Fibroblast of skin of left biceps (primary cell): ENCODE results near the gene ISM1.

Source experiments
- DNase-seq, 2 experiments: peaks; one replicate each; pipeline ENCODE4 v3.0.0-alpha.2; 2013; ENCODE audit warnings: low read depth in 2 of 2

ISM1 gene

DNA sequence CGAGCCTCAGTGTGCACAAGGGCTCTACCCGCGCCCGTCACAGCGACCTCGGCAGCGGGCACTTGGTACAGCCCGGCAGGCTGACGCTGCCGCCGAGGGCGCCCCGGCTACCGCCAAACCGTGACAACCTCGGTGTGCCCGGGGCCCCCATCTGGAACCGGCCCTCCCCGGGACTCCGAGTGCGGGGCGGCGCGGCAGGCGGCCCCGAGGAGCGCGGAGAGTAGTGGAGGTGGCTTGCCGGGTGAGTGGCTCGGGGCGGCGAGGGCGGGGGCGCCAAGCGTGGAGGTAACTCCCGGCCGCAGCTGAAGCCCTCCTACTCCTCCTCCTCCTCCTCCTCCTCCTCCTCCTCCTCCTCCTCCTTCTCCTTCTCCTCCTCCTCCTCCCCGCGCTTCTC, at the start of gene ISM1:
ISM1 (plus strand) TSS at position 371 of the 394 bp plus-strand sequence. CDS start 503 bp downstream, outside the sequence.
- no peak for DNase-seq

DNA sequence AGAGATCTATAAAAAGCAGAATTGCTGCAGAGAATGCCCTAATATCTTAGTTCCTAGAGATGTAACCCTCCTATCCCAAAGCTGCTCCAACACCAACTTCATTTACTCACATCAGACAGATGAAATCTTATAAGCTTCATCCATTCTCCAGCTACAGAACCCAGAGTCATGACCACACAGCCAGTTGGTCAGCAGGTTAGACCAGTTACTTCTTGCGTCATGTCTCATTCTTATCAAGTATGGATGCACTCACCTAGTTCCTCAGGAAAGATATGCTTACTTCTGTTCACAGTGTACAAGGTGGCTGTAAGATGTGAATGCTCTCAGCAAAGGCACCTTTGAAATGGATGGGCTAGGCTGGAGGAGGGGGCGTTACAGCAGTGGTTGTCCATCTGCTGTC, 47.9 kb upstream of the ISM1 start:
- no peak for DNase-seq

DNA sequence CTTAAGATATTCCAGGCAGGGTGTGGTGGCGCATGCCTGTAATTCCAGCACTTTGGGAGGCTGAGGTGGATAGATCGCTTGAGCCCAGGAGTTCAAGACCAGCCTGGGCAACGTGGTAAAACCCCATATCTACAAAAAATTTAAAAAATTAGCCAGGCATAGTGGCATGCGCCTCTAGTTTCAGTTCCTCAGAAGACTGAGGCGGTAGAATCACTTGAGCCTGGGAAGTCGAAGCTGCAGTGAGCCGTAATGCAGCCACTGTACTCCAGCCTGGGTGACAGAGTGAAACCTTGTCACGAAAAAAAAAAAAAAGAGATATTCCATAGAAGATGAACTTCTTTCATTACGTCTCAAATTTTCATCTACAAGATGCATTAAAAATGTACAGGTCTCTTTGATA, 46.7 kb upstream of the ISM1 start:
- no peak for DNase-seq

DNA sequence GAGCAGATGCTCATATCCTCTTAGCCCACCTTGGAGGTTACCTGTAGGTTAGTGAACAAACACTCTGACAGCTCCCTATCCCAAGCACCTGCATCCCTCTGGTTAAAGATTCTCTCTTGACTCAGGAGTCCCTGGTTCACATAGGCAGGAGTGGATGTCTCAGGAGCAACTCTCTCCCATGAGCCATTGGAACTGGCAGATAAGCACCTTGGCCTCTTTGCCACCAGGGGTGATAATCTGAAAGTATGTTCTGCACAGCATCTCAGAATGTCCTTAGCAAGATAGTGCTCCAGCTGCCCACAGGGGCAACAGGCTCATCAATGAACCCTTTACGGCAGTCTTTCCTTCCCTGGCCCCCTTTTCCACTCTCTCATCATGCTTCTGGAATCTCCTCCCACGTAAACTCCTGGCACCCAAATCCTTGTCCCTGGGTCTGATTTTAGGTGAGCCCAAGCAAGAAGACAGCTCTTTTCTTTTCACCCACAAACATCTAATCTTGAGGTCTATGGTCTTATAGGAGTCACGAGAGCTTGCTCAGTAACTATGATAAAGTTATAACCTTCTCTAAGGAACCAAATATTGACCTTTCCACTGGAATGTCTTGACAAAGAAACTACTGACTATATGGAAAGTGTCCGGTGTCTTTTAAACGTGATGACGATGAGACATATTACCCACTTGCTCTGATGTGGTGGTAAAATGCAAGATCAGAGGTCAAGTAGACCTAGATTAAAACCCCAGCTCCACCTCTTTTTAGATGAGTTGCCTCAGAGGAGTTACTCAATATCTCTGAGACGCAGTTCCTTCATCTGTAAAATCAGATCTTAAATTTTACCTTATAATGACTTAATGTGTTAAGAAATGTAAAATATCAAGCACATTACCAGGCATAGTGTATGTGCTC, 39.8 kb upstream of the ISM1 start:
- no peak for DNase-seq

DNA sequence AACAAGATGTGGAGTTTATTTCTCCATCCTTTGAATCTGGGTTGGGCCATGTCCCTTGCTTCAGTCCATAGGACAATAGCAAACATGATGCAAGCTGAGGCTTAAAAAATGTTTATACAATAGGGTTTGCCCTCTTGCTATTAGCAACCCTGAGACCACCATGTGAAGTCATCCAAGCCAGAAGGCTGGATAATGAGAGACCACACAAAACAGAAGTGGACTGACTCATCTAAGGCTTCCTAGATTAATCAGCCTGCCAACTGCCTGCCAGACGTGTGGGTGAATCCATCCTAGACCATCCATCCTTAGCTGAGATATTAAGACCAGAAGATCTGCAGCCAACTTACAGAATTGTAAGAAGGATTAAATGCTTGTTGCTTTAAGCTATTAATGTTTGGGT, 38.1 kb upstream of the ISM1 start:
- DNase-seq: no peak

GRCh38 chr20:13186043-13186774, 34.9 kb upstream of the ISM1 start:
- DNase-seq: no peak

GRCh38 chr20:13187899-13188298, 33.2 kb upstream of the ISM1 start:
- DNase-seq: no peak

- DNase-seq: no peak
Observed at GRCh38 chr20:13199279-13199678, 21.8 kb upstream of the ISM1 start.

DNA sequence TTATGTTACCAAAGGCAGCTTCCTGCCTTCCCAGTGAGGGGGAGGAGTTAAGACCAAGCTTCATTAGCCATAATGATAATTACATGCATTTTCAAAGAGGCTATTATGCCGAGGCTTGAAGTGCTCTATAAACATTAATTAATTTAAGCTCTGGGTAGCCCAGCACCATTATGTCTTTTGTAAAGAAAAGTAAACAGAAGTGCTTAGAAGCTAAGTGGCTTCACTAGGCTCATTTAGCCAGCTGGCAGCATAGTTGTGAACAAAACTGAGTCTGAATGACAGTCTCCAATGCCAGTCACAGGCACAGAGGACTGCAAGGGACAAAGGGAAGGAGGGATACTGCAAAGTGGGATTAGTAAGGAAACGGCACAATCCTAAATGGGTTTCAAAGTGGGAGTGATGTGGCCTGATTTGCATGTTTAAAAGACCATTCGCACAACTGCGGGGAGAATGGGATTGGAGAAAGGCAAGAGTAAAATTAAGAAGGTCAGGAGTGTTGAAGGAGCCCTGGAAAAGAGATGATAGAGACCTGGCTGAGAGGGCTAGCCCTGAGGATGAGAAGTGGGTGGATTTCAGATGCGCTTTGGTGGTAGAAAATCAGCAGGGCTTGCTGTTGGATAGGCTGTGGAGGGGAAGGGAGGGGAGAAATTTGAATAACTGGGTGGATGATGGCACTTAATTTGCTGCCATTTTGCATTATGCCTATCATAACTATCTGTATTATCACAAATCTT, 20.1 kb upstream of the ISM1 start:
- no peak for DNase-seq

- no peak for DNase-seq
Observed at GRCh38 chr20:13202565-13202964, 18.5 kb upstream of the ISM1 start.

- DNase-seq: no peak
Observed at GRCh38 chr20:13205425-13205824, 15.6 kb upstream of the ISM1 start.

- DNase-seq: no peak
Observed at GRCh38 chr20:13205848-13206434, 15.1 kb upstream of the ISM1 start.

GRCh38 chr20:13207016-13207415, 14.1 kb upstream of the ISM1 start:
- no peak for DNase-seq

DNA sequence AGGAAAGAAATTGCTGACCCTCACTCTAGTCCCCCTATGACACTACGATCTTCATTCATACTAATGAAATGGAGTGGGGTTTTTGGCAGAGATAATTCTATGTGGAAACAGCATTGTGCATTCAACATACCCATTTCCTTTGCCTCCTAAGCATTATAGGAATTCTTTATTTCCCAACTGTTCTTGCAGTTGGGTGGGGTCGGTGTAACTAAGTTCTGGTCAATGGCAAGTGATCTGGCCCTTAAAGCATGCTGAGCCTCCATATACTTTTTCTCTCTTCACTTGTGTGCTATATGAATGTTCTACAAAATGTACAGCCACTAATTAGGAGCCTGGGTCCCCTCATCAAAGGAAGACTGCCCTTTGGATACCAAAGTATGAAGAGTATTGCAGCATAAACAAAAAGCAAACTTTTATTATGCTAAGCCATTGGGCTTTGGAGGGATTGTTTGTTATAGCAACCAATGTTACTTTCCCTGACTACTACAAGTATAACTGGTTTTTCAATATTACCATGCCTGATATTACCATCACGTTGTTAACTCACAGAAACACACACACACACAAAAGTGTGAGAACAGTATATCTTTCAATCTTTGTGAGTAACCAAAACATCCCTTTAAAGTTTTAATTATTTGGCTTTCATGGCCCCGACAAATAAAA, 9.0 kb upstream of the ISM1 start:
- DNase-seq: no peak

DNA sequence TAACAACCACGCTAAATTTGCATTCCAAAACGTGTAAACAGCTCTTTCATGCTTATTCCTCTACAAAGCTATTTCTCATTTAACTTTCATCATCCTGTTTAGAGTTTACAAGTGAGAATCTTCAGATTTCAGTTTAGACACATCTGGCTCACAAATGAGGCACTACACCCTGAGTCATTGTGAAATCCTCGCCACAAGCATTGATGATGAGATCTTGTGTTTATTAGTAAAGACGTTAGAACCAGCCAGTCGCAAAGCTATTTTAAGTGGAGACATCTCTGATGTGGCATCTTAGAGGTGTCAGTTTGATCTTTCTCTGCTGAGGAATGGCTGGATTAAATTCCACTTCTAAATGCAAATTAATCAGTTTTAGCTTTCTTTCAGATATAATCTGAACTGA, 8.3 kb upstream of the ISM1 start:
- DNase-seq: peak; percentile 57 to 64

GRCh38 chr20:13213335-13213734, 7.7 kb upstream of the ISM1 start:
- no peak for DNase-seq

DNA sequence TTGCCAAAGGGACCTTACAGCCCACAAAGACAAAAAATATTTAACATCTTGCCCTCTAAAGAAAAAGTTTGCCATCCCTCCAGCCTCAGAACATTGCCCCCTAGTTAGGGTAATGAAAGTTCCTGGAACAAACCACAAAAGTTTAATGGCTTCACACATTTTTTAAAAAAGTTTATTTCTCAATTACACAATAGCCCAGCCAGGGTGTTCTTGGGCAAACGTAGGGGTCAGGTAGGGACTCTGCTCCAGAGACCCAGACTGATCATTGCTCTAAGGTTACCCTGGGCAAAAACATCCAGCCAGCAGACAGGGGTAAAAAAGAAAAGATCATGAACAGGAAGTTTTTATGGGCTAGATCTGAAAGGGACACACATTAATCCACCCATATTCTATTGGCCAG, 4.5 kb upstream of the ISM1 start:
- no peak for DNase-seq

DNA sequence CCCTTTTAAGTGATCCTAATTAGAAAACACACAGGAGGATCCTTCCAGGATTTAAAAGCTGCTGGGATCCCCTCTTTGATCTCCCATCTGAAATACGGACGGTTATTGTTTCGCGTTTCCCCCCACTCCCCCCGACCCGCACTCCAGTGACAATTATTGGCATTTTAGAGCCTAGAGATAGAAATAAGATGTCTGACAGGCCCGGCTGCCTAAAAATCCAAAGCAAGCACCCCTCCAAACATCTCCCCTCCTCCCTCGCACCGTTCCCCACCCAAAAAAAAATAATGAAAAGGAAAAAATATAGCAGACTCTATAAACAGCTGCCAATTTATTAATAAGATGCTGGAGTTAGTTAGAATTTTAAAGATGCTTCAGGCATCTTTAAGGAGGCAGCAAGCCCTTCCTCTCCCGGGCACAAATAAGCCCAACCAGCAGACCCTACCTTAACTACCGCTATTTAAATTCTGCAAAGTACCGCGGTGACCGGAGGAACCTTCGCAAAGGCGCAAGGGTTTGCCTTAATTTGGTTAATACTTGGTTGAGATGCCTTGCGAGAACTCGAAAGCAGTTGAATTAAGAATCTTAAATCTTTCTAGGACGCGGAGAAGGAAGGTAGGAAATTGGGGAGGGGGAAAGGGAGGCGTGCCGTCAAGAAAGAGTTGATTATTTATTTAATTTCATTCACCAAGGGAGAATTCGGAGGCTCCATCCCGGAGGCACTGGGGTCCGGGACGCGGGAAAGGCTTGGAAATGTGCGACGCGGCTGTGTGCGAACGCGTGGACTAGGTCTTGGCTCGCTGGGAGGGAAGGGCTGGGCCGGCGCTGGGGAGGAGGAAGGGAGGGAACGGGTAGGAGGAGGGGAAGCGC, 1.5 kb upstream of the ISM1 start:
- no peak for DNase-seq

- no peak for DNase-seq
Observed at GRCh38 chr20:13220194-13220903, 725 bp upstream of the ISM1 start.

DNA sequence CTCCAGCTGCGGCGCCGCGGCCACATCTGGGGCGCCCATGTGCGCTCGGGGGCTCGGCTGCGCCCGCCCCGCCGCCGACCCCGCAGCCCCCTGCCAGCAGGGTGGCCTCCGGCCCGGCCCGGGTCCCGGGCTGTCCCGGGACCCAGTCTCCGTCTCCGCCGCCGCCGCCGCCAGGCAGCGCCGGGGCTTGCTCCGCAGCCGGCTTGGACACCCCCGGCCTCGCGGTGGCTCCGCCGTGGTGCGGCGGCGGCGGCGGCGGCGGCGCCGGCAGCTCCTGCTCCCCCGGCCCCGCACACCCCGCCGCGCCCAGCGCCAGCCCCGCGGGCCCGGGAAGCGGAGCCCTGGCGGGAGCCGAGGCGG, 219 bp downstream of the ISM1 start:
- DNase-seq: no peak
